Thymus (tissue), 11 donors: ENCODE results near the gene MTX3. TPM values are rescaled to one million over a fixed set of nuclear protein-coding genes. Genes with fewer than 3 reads are reported as not detected.

Source experiments
- DNase-seq, 9 donors: peaks; one replicate each; pipeline ENCODE4 v3.0.0-alpha.2; 2013; ENCODE audit warnings: low spot score in 9 of 9, low read depth in 6 of 9, missing footprints in 1 of 9
- H3K27ac ChIP-seq, 2 donors: one replicate each; pipeline ENCODE4 v1.5.1; 2013; ENCODE audit warnings: control low read depth in 1 of 2, low read depth in 1 of 2, low read length in 1 of 2, mild to moderate bottlenecking in 1 of 2, moderate library complexity in 1 of 2
- H3K27me3 ChIP-seq, 2 donors: one replicate each; pipeline ENCODE4 v1.5.1; 2013; ENCODE audit warnings: low read length in 1 of 2; ENCODE audit not compliant: control insufficient read depth in 2 of 2, insufficient read depth in 1 of 2
- H3K36me3 ChIP-seq, 2 donors: one replicate each; pipeline ENCODE4 v1.5.1; 2013; ENCODE audit warnings: low read length in 1 of 2, mild to moderate bottlenecking in 1 of 2, moderate library complexity in 1 of 2; ENCODE audit not compliant: control insufficient read depth in 2 of 2, insufficient read depth in 2 of 2
- H3K4me1 ChIP-seq, 2 donors: one replicate each; pipeline ENCODE4 v1.5.1; 2013; ENCODE audit warnings: low read length in 2 of 2; ENCODE audit not compliant: control insufficient read depth in 2 of 2, insufficient read depth in 2 of 2
- H3K4me3 ChIP-seq, 2 donors: one replicate each; pipeline ENCODE4 v1.5.1; 2013; ENCODE audit warnings: low read length in 2 of 2, control low read depth in 1 of 2, mild to moderate bottlenecking in 1 of 2
- H3K9me3 ChIP-seq, 2 donors: one replicate each; pipeline ENCODE4 v1.5.1; 2013; ENCODE audit warnings: low read length in 1 of 2, mild to moderate bottlenecking in 1 of 2; ENCODE audit not compliant: control insufficient read depth in 2 of 2, insufficient read depth in 1 of 2
- WGBS: extraction: QIAGEN DNeasy Blood & Tissue Kit; methylation state at CpG from one replicate; pipeline ENCODE4 v1.1.7; 2013; 5-methylcytosine and 5-hydroxymethylcytosine counted together
- polyA plus RNA-seq: library from polyadenylated mRNA; stranded (reverse); fragments of 200-250 nt; gene quantifications from one replicate; pipeline ENCODE4 v1.2.3, GENCODE V29; 2013
- total RNA-seq: library from RNA; stranded (reverse); fragments of 120-200 nt; gene quantifications from one replicate; pipeline ENCODE4 v1.2.4, GENCODE V29; 2013
- donor health status: healthy.

MTX3 gene
- total and polyA plus RNA-seq, 2 donors: 6.2 to 10.6 TPM

- Histone ChIP-seq H3K27me3 (peaks cover 24 to 31% of the 10 kb centered on the region in 2 donors), H3K36me3 (no peaks in the 10 kb centered on the region), H3K4me3 (no peak overlapping the region), H3K27ac (no peak overlapping the region), H3K4me1 (peaks cover 3 to 4% of the 10 kb centered on the region in 2 donors), H3K9me3 (no peaks in the 10 kb centered on the region)
- DNase-seq: peak in 3 of 9 donors; percentile 13 to 43 (median 13)
- WGBS: 5% methylated on average over 1 of the region's 1 CpG
Measured at GRCh38 chr5:80031109-80031508, 40.0 kb upstream of the MTX3 start.

- no peak overlapping the region for H3K27ac ChIP-seq
- H3K36me3 ChIP-seq: no peaks in the 10 kb centered on the region
- H3K4me3 ChIP-seq: no peak overlapping the region
- H3K27me3 ChIP-seq: no peaks in the 10 kb centered on the region
- DNase-seq: no peak
- H3K9me3 ChIP-seq: no peaks in the 10 kb centered on the region
- H3K4me1 ChIP-seq: peaks cover 3 to 4% of the 10 kb centered on the region in 2 donors
Measured at GRCh38 chr5:80026841-80027240, 35.8 kb upstream of the MTX3 start.

GRCh38 chr5:80025069-80025468 is 34.0 kb upstream of the MTX3 start:
- no peak for DNase-seq
- Histone ChIP-seq H3K27me3 (no peaks in the 10 kb centered on the region), H3K36me3 (no peaks in the 10 kb centered on the region), H3K27ac (no peak overlapping the region), H3K9me3 (no peaks in the 10 kb centered on the region), H3K4me3 (no peak overlapping the region), H3K4me1 (peaks cover 0 to 3% of the 10 kb centered on the region in 2 donors)
- 98% methylated on average over 2 of the region's 2 CpGs for WGBS

- Histone ChIP-seq H3K9me3 (no peaks in the 10 kb centered on the region), H3K4me3 (no peak overlapping the region), H3K36me3 (no peaks in the 10 kb centered on the region), H3K4me1 (no peaks in the 10 kb centered on the region), H3K27me3 (no peaks in the 10 kb centered on the region), H3K27ac (no peak overlapping the region)
- 92% methylated on average over 5 of the region's 5 CpGs for WGBS
- no peak for DNase-seq
Measured at GRCh38 chr5:80010754-80011392, 19.8 kb upstream of the MTX3 start.

GRCh38 chr5:80008995-80009765 is 18.1 kb upstream of the MTX3 start:
- no peak for DNase-seq
- H3K27ac ChIP-seq: no peak overlapping the region
- no peak overlapping the region for H3K4me3 ChIP-seq
- no peaks in the 10 kb centered on the region for H3K36me3 ChIP-seq
- 82% methylated on average over 4 of the region's 4 CpGs for WGBS
- no peaks in the 10 kb centered on the region for H3K9me3 ChIP-seq
- H3K27me3 ChIP-seq: no peaks in the 10 kb centered on the region
- H3K4me1 ChIP-seq: no peaks in the 10 kb centered on the region

- no peak for DNase-seq
- H3K4me1 ChIP-seq: no peaks in the 10 kb centered on the region
- 98% methylated on average over 1 of the region's 1 CpG for WGBS
- H3K4me3 ChIP-seq: no peak overlapping the region
- no peaks in the 10 kb centered on the region for H3K9me3 ChIP-seq
- no peaks in the 10 kb centered on the region for H3K36me3 ChIP-seq
- H3K27me3 ChIP-seq: no peaks in the 10 kb centered on the region
- H3K27ac ChIP-seq: no peak overlapping the region
Measured at GRCh38 chr5:80002677-80003076, 11.6 kb upstream of the MTX3 start.

GRCh38 chr5:79999722-80000121 is 8.7 kb upstream of the MTX3 start:
- 97% methylated on average over 1 of the region's 1 CpG for WGBS
- H3K4me3 ChIP-seq: no peak overlapping the region
- peaks cover 0 to 2% of the 10 kb centered on the region in 2 donors for H3K27me3 ChIP-seq
- DNase-seq: no peak
- H3K9me3 ChIP-seq: no peaks in the 10 kb centered on the region
- H3K4me1 ChIP-seq: no peaks in the 10 kb centered on the region
- no peaks in the 10 kb centered on the region for H3K36me3 ChIP-seq
- H3K27ac ChIP-seq: no peak overlapping the region

GRCh38 chr5:79992891-79993657 is 2.0 kb upstream of the MTX3 start:
- peaks cover 0 to 8% of the 10 kb centered on the region in 2 donors for H3K9me3 ChIP-seq
- H3K27me3 ChIP-seq: peaks cover 0 to 2% of the 10 kb centered on the region in 2 donors
- no peak overlapping the region for H3K27ac ChIP-seq
- 98% methylated on average over 2 of the region's 2 CpGs for WGBS
- DNase-seq: no peak
- H3K4me3 ChIP-seq: no peak overlapping the region
- peaks cover 0 to 7% of the 10 kb centered on the region in 2 donors for H3K36me3 ChIP-seq
- peaks cover 0 to 12% of the 10 kb centered on the region in 2 donors for H3K4me1 ChIP-seq

- 85% methylated on average over 6 of the region's 6 CpGs for WGBS
- Histone ChIP-seq H3K4me3 (peak overlapping the region in 1 of 2 donors; percentile 80), H3K4me1 (peaks cover 0 to 12% of the 10 kb centered on the region in 2 donors), H3K36me3 (peaks cover 0 to 25% of the 10 kb centered on the region in 2 donors), H3K9me3 (peaks cover 0 to 8% of the 10 kb centered on the region in 2 donors), H3K27me3 (no peaks in the 10 kb centered on the region), H3K27ac (peak overlapping the region in 1 of 2 donors; percentile 84)
- no peak for DNase-seq
Measured at GRCh38 chr5:79990205-79990597, 861 bp downstream of the MTX3 start.
